Measurements from ENCODE around the gene OMG. TPM values are rescaled to one million over a fixed set of nuclear protein-coding genes. Genes with fewer than 3 reads are reported as not detected.
A peak's percentile ranks its signal among the peaks of the same experiment; 100 is the strongest.
"Not testable (repeated sequence)": the region's sequence is repeated elsewhere in the genome, so short reads cannot be mapped to it uniquely, and the experiment has no call there.

OMG gene
- total RNA-seq, result 0.38 TPM

GRCh38 chr17:31297090-31297489 is at the start of gene OMG:
Gene OMG, minus strand, starts transcription at chr17:31297239. Its CDS starts 908 bp downstream, at chr17:31296331.
- DNase-seq (ENCODE audit: low spot score), result no peak
- no peak for ATAC-seq

GRCh38 chr17:31345191-31345747 is 48.2 kb upstream of the OMG start:
- not testable (repeated sequence) for DNase-seq (ENCODE audit: low spot score)
- peak; percentile 48 for ATAC-seq

GRCh38 chr17:31339906-31340661 is 43.0 kb upstream of the OMG start:
- ATAC-seq, result no peak
- DNase-seq (ENCODE audit: low spot score), result no peak

GRCh38 chr17:31329221-31329620 is 32.2 kb upstream of the OMG start:
- DNase-seq (ENCODE audit: low spot score) (no peak), ATAC-seq (no peak)

GRCh38 chr17:31328160-31328535 is 31.1 kb upstream of the OMG start:
- no peak for DNase-seq (ENCODE audit: low spot score)
- no peak for ATAC-seq

- no peak for DNase-seq (ENCODE audit: low spot score)
- no peak for ATAC-seq
Observed at GRCh38 chr17:31327534-31328159, 30.6 kb upstream of the OMG start.

- no peak for ATAC-seq
- no peak for DNase-seq (ENCODE audit: low spot score)
Observed at GRCh38 chr17:31323551-31323950, 26.5 kb upstream of the OMG start.

- no peak for ATAC-seq
- no peak for DNase-seq (ENCODE audit: low spot score)
Observed at GRCh38 chr17:31321966-31322365, 24.9 kb upstream of the OMG start.

- no peak for DNase-seq (ENCODE audit: low spot score)
- peak; percentile 27 for ATAC-seq
Observed at GRCh38 chr17:31321481-31321880, 24.4 kb upstream of the OMG start, which contains the start of gene EVI2A. Gene EVI2A, minus strand, starts transcription at chr17:31321622. Its CDS starts 2,609 bp downstream, at chr17:31319013.

- DNase-seq (ENCODE audit: low spot score), result no peak
- ATAC-seq, result no peak
Observed at GRCh38 chr17:31320791-31321190, 23.8 kb upstream of the OMG start.

- DNase-seq (ENCODE audit: low spot score) (no peak), ATAC-seq (no peak)
Observed at GRCh38 chr17:31320241-31320640, 23.2 kb upstream of the OMG start.

GRCh38 chr17:31318851-31319661 is 22.0 kb upstream of the OMG start:
- no peak for DNase-seq (ENCODE audit: low spot score)
- no peak for ATAC-seq

GRCh38 chr17:31318298-31318801 is 21.3 kb upstream of the OMG start:
- ATAC-seq (peak; percentile 31), DNase-seq (ENCODE audit: low spot score) (no peak)

GRCh38 chr17:31314782-31315100 is 17.7 kb upstream of the OMG start:
- DNase-seq (ENCODE audit: low spot score), result no peak
- no peak for ATAC-seq

GRCh38 chr17:31313982-31314781 is 17.1 kb upstream of the OMG start, which contains the start of gene EVI2B:
Gene EVI2B, minus strand, starts transcription at chr17:31314054. Its CDS starts 8,445 bp downstream, at chr17:31305609.
- DNase-seq (ENCODE audit: low spot score) (no peak), ATAC-seq (no peak)

GRCh38 chr17:31312223-31312622 is 15.2 kb upstream of the OMG start:
- ATAC-seq; DNase-seq (ENCODE audit: low spot score): not testable (repeated sequence)

GRCh38 chr17:31311526-31311925 is 14.5 kb upstream of the OMG start:
- DNase-seq (ENCODE audit: low spot score), result no peak
- no peak for ATAC-seq

- DNase-seq (ENCODE audit: low spot score), result no peak
- ATAC-seq, result no peak
Observed at GRCh38 chr17:31310886-31311285, 13.8 kb upstream of the OMG start.

GRCh38 chr17:31310260-31310659 is 13.2 kb upstream of the OMG start:
- no peak for ATAC-seq
- no peak for DNase-seq (ENCODE audit: low spot score)

- DNase-seq (ENCODE audit: low spot score) (no peak), ATAC-seq (no peak)
Observed at GRCh38 chr17:31309556-31309955, 12.5 kb upstream of the OMG start.

Data from left lobe of liver (tissue), 2 donors.